Common myeloid progenitor, CD34-positive (primary cell): Measurements from ENCODE around the gene KCNIP3.

Experiments
- CTCF ChIA-PET: fragments of 350-600 bp; sonication (Branson Sonifier 250); formaldehyde crosslinking; loops from one replicate; lab custom pipeline; 2021; ENCODE audit warnings: antibody characterized with exemption; lab: Charles Lee
- POLR2A ChIA-PET: fragments of 350-600 bp; sonication (Branson Sonifier 250); formaldehyde crosslinking; loops from one replicate; lab custom pipeline; 2021; ENCODE audit warnings: antibody characterized with exemption; lab: Charles Lee
- DNase-seq, 3 donors: peaks; one replicate each; pipeline versions ENCODE4 v3.0.0 to v3.0.0-alpha.2; 2013
- H3K27ac ChIP-seq, 2 experiments: 1 replicate in 1 of 2; 2 replicates in 1 of 2; pipeline ENCODE4 v1.7.0; 2013; ENCODE audit warnings: inconsistent platforms in 2 of 2, low read length in 2 of 2, mild to moderate bottlenecking in 2 of 2, low read depth in 1 of 2, moderate library complexity in 1 of 2; ENCODE audit not compliant: severe bottlenecking in 2 of 2, insufficient read depth in 1 of 2, poor library complexity in 1 of 2
- H3K27me3 ChIP-seq, 5 experiments: replicated peaks in 2 of 5; 1 replicate in 3 of 5; 2 replicates in 2 of 5; pipeline versions ENCODE4 v1.6.1 to v1.7.0; 2013; ENCODE audit warnings: low read length in 4 of 5, mild to moderate bottlenecking in 2 of 5, moderate library complexity in 2 of 5, inconsistent platforms in 1 of 5; ENCODE audit not compliant: insufficient read depth in 5 of 5, control insufficient read depth in 4 of 5
- H3K36me3 ChIP-seq, 4 experiments: 1 replicate in 2 of 4; 2 replicates in 2 of 4; pipeline versions ENCODE4 v1.6.1 to v1.7.0; 2013; ENCODE audit warnings: low read length in 3 of 4, control low read depth in 1 of 4, mild to moderate bottlenecking in 1 of 4; ENCODE audit not compliant: control insufficient read depth in 4 of 4, insufficient read depth in 4 of 4
- H3K4me1 ChIP-seq, 4 experiments: 1 replicate in 3 of 4; 2 replicates in 1 of 4; pipeline versions ENCODE4 v1.6.1 to v1.7.1; 2013; ENCODE audit warnings: low read length in 3 of 4, mild to moderate bottlenecking in 3 of 4, control low read depth in 1 of 4, inconsistent platforms in 1 of 4, moderate library complexity in 1 of 4; ENCODE audit not compliant: control insufficient read depth in 4 of 4, insufficient read depth in 4 of 4; ENCODE audit errors: control extremely low read depth in 1 of 4
- H3K4me3 ChIP-seq, 7 experiments: 1 replicate in 4 of 7; 2 replicates in 3 of 7; pipeline versions ENCODE4 v1.5.1 to v1.7.0; 2013; ENCODE audit warnings: mild to moderate bottlenecking in 7 of 7, low read length in 6 of 7, moderate library complexity in 6 of 7, inconsistent platforms in 2 of 7, low read depth in 2 of 7, control low read depth in 1 of 7; ENCODE audit not compliant: insufficient read depth in 4 of 7, control insufficient read depth in 1 of 7; ENCODE audit errors: extremely low read depth in 1 of 7
- H3K9me3 ChIP-seq, 5 experiments: 1 replicate in 4 of 5; 2 replicates in 1 of 5; pipeline versions ENCODE4 v1.6.1 to v1.7.1; 2013; ENCODE audit warnings: low read length in 4 of 5, mild to moderate bottlenecking in 2 of 5, inconsistent platforms in 1 of 5, low read depth in 1 of 5, moderate library complexity in 1 of 5; ENCODE audit not compliant: control insufficient read depth in 4 of 5, insufficient read depth in 2 of 5; ENCODE audit errors: control extremely low read depth in 1 of 5
- WGBS: methylation state at CpG from one replicate; pipeline ENCODE4 v1.1.5; 2013; ENCODE audit not compliant: insufficient coverage; 5-methylcytosine and 5-hydroxymethylcytosine counted together

The KCNIP3 gene

GRCh38 chr2:95357717-95358280 lies 60.7 kb downstream of the KCNIP3 start:
- POLR2A ChIA-PET = no interaction called here
- peaks cover 0 to 17% (median 9%) of the 10 kb centered on the region in 5 experiments for H3K27me3 ChIP-seq
- CTCF ChIA-PET = no interaction called here
- H3K36me3 ChIP-seq = no peaks in the 10 kb centered on the region
- no peak overlapping the region for H3K27ac ChIP-seq
- peaks cover 0 to 4% (median 0%) of the 10 kb centered on the region in 5 experiments for H3K9me3 ChIP-seq
- no peaks in the 10 kb centered on the region for H3K4me1 ChIP-seq
- DNase-seq = no peak
- WGBS = 97% methylated on average over 3 of the region's 6 CpGs
- H3K4me3 ChIP-seq = no peak overlapping the region

DNA sequence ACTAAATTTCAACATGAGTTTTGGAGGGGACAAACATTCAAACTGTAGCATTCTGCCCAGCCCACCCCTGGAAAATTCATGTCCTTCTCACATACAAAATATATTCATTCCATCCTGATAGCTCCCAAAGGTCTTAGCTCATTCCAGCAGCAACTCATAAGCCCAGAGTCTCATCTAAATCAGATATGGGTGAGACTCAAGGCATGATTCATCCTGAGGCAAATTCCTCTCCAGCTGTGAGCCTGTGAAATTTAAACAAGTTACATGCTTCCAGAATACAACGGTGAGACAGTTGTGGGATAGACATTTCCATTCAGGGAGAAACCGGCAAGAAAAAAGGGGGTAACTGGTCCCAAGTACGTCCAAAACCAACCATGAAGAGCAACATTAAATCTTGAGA lies 61.9 kb downstream of the KCNIP3 start:
- CTCF ChIA-PET = interaction anchor here (1.0 to 1.4 kb wide), 3 partner anchors 14 to 30 kb away, joined by 3 to 6 read pairs (median 3); no protein-coding TSS in a partner anchor
- H3K9me3 ChIP-seq = peaks cover 0 to 4% (median 0%) of the 10 kb centered on the region in 5 experiments
- POLR2A ChIA-PET = no interaction called here
- no peak for DNase-seq
- H3K27ac ChIP-seq = no peak overlapping the region
- H3K27me3 ChIP-seq = peaks cover 0 to 17% (median 10%) of the 10 kb centered on the region in 5 experiments
- 93% methylated on average over 3 of the region's 3 CpGs for WGBS
- H3K4me3 ChIP-seq = no peak overlapping the region
- no peaks in the 10 kb centered on the region for H3K36me3 ChIP-seq
- no peaks in the 10 kb centered on the region for H3K4me1 ChIP-seq

DNA sequence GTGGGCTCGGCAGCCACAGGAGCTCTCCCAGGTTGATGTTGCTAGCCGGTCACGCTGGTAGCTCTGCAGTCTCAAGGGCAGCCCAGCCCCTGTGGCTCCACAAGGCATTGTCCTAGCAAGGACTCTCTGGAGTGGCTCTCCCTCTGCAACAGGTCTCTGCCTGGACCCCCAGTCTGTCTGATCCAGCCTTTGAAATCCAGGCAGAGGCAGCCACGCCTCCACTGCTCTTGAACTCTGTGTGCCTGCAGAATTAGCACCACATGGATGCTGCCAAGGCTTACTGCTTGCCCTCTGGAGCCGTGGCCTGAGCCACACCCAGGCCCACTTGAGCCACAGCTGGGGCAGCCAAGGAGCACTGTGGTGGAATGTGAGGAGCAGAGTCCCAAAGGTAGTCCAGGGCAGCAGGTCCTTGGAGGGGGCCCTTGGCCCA lies 62.4 kb downstream of the KCNIP3 start:
- no peak overlapping the region for H3K4me3 ChIP-seq
- ChIA-PET CTCF (interaction anchor here (1.0 to 1.4 kb wide), 3 partner anchors 15 to 30 kb away, joined by 3 to 6 read pairs (median 3); no protein-coding TSS in a partner anchor), POLR2A (no interaction called here)
- H3K9me3 ChIP-seq = peaks cover 0 to 4% (median 0%) of the 10 kb centered on the region in 5 experiments
- 98% methylated on average over 5 of the region's 5 CpGs for WGBS
- H3K27me3 ChIP-seq = peaks cover 0 to 17% (median 10%) of the 10 kb centered on the region in 5 experiments
- no peaks in the 10 kb centered on the region for H3K36me3 ChIP-seq
- DNase-seq = no peak
- H3K4me1 ChIP-seq = no peaks in the 10 kb centered on the region
- H3K27ac ChIP-seq = no peak overlapping the region

DNA sequence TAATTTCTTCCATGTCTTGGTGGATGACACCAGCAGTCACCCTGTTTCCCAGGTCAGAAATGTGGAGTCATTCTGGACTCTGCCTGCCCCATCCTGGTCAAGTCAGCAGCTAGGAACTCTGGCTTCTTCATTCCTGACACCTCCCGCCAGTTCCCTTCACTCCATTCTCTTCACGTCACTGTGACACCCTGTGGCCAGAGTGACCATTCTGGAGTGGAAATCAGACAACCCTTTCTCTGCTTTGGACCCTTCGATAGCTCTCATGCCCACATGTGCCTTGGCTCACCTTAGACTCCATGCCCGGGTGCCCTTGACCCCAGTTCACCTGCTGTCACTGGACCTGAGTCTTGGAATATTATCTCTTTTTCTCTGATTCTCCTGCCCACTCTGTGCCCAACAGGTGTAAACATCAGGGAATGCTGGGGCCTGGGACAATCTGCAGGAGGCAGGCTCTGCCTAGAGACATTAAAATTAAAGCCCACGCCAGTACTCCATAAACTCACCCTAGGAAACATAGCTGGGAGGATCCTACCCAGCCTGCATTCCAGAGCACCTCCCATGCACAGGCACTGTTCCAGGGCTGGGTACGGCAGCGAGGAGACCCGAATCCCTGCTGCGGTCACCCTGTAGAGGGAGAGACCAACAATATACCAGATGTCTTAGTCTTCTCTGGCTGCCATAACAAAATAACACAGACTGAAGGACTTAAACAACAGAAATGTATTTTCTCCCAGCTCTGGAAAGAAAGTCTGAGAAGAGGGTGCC lies 64.3 kb downstream of the KCNIP3 start:
- Histone ChIP-seq H3K27me3 (peaks cover 0 to 18% (median 10%) of the 10 kb centered on the region in 5 experiments), H3K9me3 (peaks cover 0 to 4% (median 0%) of the 10 kb centered on the region in 5 experiments), H3K4me3 (no peak overlapping the region), H3K36me3 (no peaks in the 10 kb centered on the region), H3K27ac (no peak overlapping the region), H3K4me1 (no peaks in the 10 kb centered on the region)
- WGBS = 88% methylated on average over 8 of the region's 9 CpGs
- ChIA-PET CTCF (interaction anchor here (1.0 kb wide), 1 partner anchor 17 kb away, joined by 3 read pairs; no protein-coding TSS in a partner anchor), POLR2A (no interaction called here)
- no peak for DNase-seq

GRCh38 chr2:95362486-95362885 lies 65.3 kb downstream of the KCNIP3 start:
- POLR2A ChIA-PET = no interaction called here
- CTCF ChIA-PET = no interaction called here
- Histone ChIP-seq H3K4me1 (no peaks in the 10 kb centered on the region), H3K4me3 (no peak overlapping the region), H3K36me3 (no peaks in the 10 kb centered on the region), H3K27me3 (peaks cover 0 to 17% (median 10%) of the 10 kb centered on the region in 5 experiments), H3K9me3 (no peaks in the 10 kb centered on the region), H3K27ac (no peak overlapping the region)
- DNase-seq = no peak
- 98% methylated on average over 7 of the region's 9 CpGs for WGBS

DNA sequence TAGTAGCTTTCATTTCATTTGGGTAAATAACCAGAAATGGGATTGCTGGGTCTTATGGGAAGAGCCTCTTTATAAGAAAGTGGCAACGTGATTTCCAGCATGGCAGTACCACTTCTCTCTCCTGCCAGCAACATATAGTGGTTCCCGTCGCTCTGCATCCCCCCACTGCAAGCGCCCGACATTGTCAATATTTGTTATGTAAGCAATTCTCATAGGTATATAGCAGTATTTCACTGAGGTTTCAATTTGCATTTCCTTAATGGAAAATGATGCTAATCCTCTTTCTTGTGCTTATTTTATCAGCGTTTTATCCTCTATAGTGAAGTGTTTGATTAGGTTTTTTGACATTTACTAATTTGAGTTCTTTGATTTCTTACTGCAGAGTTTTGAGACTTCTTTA lies 69.4 kb downstream of the KCNIP3 start:
- H3K4me1 ChIP-seq = no peaks in the 10 kb centered on the region
- ChIA-PET POLR2A (no interaction called here), CTCF (no interaction called here)
- H3K36me3 ChIP-seq = no peaks in the 10 kb centered on the region
- H3K4me3 ChIP-seq = no peak overlapping the region
- peaks cover 0 to 6% (median 2%) of the 10 kb centered on the region in 5 experiments for H3K9me3 ChIP-seq
- no peak overlapping the region for H3K27ac ChIP-seq
- 43% methylated on average over 1 of the region's 6 CpGs for WGBS
- DNase-seq = no peak
- H3K27me3 ChIP-seq = peaks cover 0 to 9% (median 4%) of the 10 kb centered on the region in 5 experiments
